IMR-90 (cell line): Measurements from ENCODE around the gene AIP. TPM values are rescaled to one million over a fixed set of nuclear protein-coding genes. Genes with fewer than 3 reads are reported as not detected.

Experiments
- ATAC-seq: fragments of 200-7000 bp; cut with Tn5 transposase; 2 replicates; pipeline ENCODE4 v1.9.1; 2020; ENCODE audit warnings: low read depth, mild to moderate bottlenecking, moderate library complexity
- BruUV-seq: library from RNA; stranded (reverse); fragments of 400-500 nt; replicated peaks from 2 replicates; lab custom pipeline; 2021; lab: Mats Ljungman, UMichigan
- CTCF ChIA-PET: fragments of 300-600 bp; formaldehyde crosslinking; extraction: SDS; loops from one replicate; lab custom pipeline; 2021; ENCODE audit warnings: antibody characterized with exemption; lab: Yijun Ruan, JAX
- POLR2A ChIA-PET: fragments of 300-600 bp; sonication (Branson Sonifier 250); formaldehyde crosslinking; loops from one replicate; lab custom pipeline; 2022; ENCODE audit warnings: antibody characterized with exemption; ENCODE audit not compliant: unreplicated experiment; lab: Charles Lee
- DNase-seq: peaks from one replicate; pipeline ENCODE4 v3.0.0; 2013
- H2AFZ ChIP-seq: replicated peaks from 2 replicates; pipeline ENCODE3; 2013; ENCODE audit warnings: low read length, mild to moderate bottlenecking; ENCODE audit not compliant: poor library complexity
- H2AK5ac ChIP-seq: 2 replicates; pipeline ENCODE4 v1.6.1; 2013; ENCODE audit warnings: low read depth, low read length, inconsistent platforms
- H2AK9ac ChIP-seq: replicated peaks from 2 replicates; pipeline ENCODE3; 2013; ENCODE audit warnings: mild to moderate bottlenecking, low read depth, low read length, moderate library complexity; ENCODE audit not compliant: poor library complexity
- H2BK120ac ChIP-seq: 2 replicates; pipeline ENCODE4 v1.6.1; 2013; ENCODE audit warnings: low read depth, low read length, inconsistent platforms
- H2BK15ac ChIP-seq: 3 replicates; pipeline ENCODE4 v1.6.1; 2013; ENCODE audit warnings: low read depth, low read length, inconsistent platforms
- H2BK20ac ChIP-seq: 2 replicates; pipeline ENCODE4 v1.6.1; 2013; ENCODE audit warnings: low read depth, mild to moderate bottlenecking, inconsistent platforms, low read length, moderate library complexity
- H2BK5ac ChIP-seq: 2 replicates; pipeline ENCODE4 v1.6.1; 2013; ENCODE audit warnings: mild to moderate bottlenecking, low read depth, low read length, inconsistent platforms; ENCODE audit not compliant: poor library complexity, severe bottlenecking
- H3K14ac ChIP-seq: replicated peaks from 2 replicates; pipeline ENCODE4 v1.6.1; 2013; ENCODE audit warnings: low read depth, low read length, inconsistent platforms
- H3K18ac ChIP-seq: 2 replicates; pipeline ENCODE4 v1.6.1; 2013; ENCODE audit warnings: low read depth, low read length, control low read depth
- H3K23ac ChIP-seq: 2 replicates; pipeline ENCODE4 v1.6.1; 2013; ENCODE audit warnings: low read depth, low read length, inconsistent platforms
- H3K27ac ChIP-seq: 2 replicates; pipeline ENCODE4 v1.5.1; 2013; ENCODE audit warnings: mild to moderate bottlenecking, control low read depth, low read length; ENCODE audit not compliant: insufficient read depth
- H3K27me3 ChIP-seq: 2 replicates; pipeline ENCODE4 v1.6.1; 2013; ENCODE audit warnings: low read length; ENCODE audit not compliant: control insufficient read depth, insufficient read depth
- H3K36me3 ChIP-seq: 2 replicates; pipeline ENCODE4 v1.6.1; 2013; ENCODE audit warnings: low read length, mixed read lengths; ENCODE audit not compliant: control insufficient read depth, insufficient read depth
- H3K4ac ChIP-seq: 2 replicates; pipeline ENCODE4 v1.6.1; 2013; ENCODE audit warnings: low read depth, low read length, inconsistent platforms
- H3K4me1 ChIP-seq: 2 replicates; pipeline ENCODE4 v1.6.1; 2013; ENCODE audit warnings: low read length, mixed read lengths; ENCODE audit not compliant: control insufficient read depth, insufficient read depth
- H3K4me2 ChIP-seq: 2 replicates; pipeline ENCODE4 v1.6.1; 2013; ENCODE audit warnings: low read depth, mild to moderate bottlenecking, control low read depth, low read length, moderate library complexity
- H3K4me3 ChIP-seq: 2 replicates; pipeline ENCODE4 v1.5.1; 2013; ENCODE audit warnings: low read depth, mild to moderate bottlenecking, control low read depth, low read length, moderate library complexity; ENCODE audit not compliant: insufficient read depth
- H3K56ac ChIP-seq: 2 replicates; pipeline ENCODE4 v1.6.1; 2013; ENCODE audit warnings: low read length, inconsistent platforms; ENCODE audit not compliant: insufficient read depth; ENCODE audit errors: extremely low read depth
- H3K79me1 ChIP-seq, 2 experiments: 2 replicates each; pipeline ENCODE4 v1.6.1; 2013; ENCODE audit warnings: low read length in 2 of 2, inconsistent platforms in 1 of 2, low read depth in 1 of 2
- H3K9ac ChIP-seq: 2 replicates; pipeline ENCODE4 v1.6.1; 2013; ENCODE audit warnings: low read depth, low read length, control low read depth
- H3K9me1 ChIP-seq: 2 replicates; pipeline ENCODE4 v1.6.1; 2013; ENCODE audit warnings: low read length, inconsistent platforms; ENCODE audit not compliant: insufficient read depth
- H3K9me3 ChIP-seq: 2 replicates; pipeline ENCODE4 v1.6.1; 2013; ENCODE audit warnings: low read length; ENCODE audit not compliant: control insufficient read depth, insufficient read depth
- H4K20me1 ChIP-seq: 2 replicates; pipeline ENCODE4 v1.6.1; 2013; ENCODE audit warnings: low read length, inconsistent platforms; ENCODE audit not compliant: insufficient read depth
- H4K5ac ChIP-seq: 2 replicates; pipeline ENCODE4 v1.6.1; 2013; ENCODE audit warnings: mild to moderate bottlenecking, low read depth, low read length, control low read depth
- H4K8ac ChIP-seq, 2 experiments: 2 replicates each; pipeline ENCODE4 v1.6.1; 2013; ENCODE audit warnings: low read depth in 2 of 2, low read length in 2 of 2, control low read depth in 1 of 2, inconsistent platforms in 1 of 2
- H4K91ac ChIP-seq: 2 replicates; pipeline ENCODE4 v1.6.1; 2013; ENCODE audit warnings: low read depth, low read length, inconsistent platforms; ENCODE audit not compliant: insufficient read depth
- BHLHE40 ChIP-seq: fragments of 150-350 bp; IDR thresholded peaks from 2 replicates; pipeline ENCODE4 v1.6.1; 2016; ENCODE audit warnings: mild to moderate bottlenecking, low read depth, low read length
- CEBPB ChIP-seq: IDR thresholded peaks from 2 replicates; pipeline ENCODE4 v1.6.1; 2012; ENCODE audit warnings: low read depth, low read length, improper control_type of control experiment
- CHD1 ChIP-seq: IDR thresholded peaks from 2 replicates; pipeline ENCODE4 v1.6.1; 2012; ENCODE audit warnings: low read depth, low read length, improper control_type of control experiment
- CTCF ChIP-seq: conservative IDR thresholded peaks from 2 replicates; pipeline ENCODE4 v1.5.1; 2012; ENCODE audit warnings: mild to moderate bottlenecking, low read depth, low read length, improper control_type of control experiment
- ELK1 ChIP-seq: fragments of 150-350 bp; IDR thresholded peaks from 2 replicates; pipeline ENCODE4 v1.6.1; 2016; ENCODE audit warnings: low read depth, mild to moderate bottlenecking, low read length, moderate library complexity, borderline replicate concordance
- FOS ChIP-seq: fragments of 150-350 bp; IDR thresholded peaks from 2 replicates; pipeline ENCODE4 v1.6.1; 2016; ENCODE audit warnings: low read depth, low read length
- MAFK ChIP-seq: IDR thresholded peaks from 2 replicates; pipeline ENCODE4 v1.6.1; 2012; ENCODE audit warnings: low read depth, low read length, improper control_type of control experiment
- MAZ ChIP-seq: IDR thresholded peaks from 2 replicates; pipeline ENCODE4 v1.6.1; 2012; ENCODE audit warnings: low read depth, mild to moderate bottlenecking, low read length, improper control_type of control experiment, moderate library complexity, borderline replicate concordance
- MXI1 ChIP-seq: IDR thresholded peaks from 2 replicates; pipeline ENCODE4 v1.6.1; 2012; ENCODE audit warnings: low read depth, mild to moderate bottlenecking, low read length, moderate library complexity, borderline replicate concordance
- NFE2L2 ChIP-seq: fragments of 150-350 bp; IDR thresholded peaks from 2 replicates; pipeline ENCODE4 v1.6.1; 2016; ENCODE audit warnings: low read depth, mild to moderate bottlenecking, low read length
- POLR2A ChIP-seq: IDR thresholded peaks from 2 replicates; pipeline ENCODE4 v1.6.1; 2012; ENCODE audit warnings: mild to moderate bottlenecking, low read depth, low read length
- RAD21 ChIP-seq: IDR thresholded peaks from 2 replicates; pipeline ENCODE4 v1.6.1; 2012; ENCODE audit warnings: low read length, improper control_type of control experiment
- RCOR1 ChIP-seq: IDR thresholded peaks from 2 replicates; pipeline ENCODE4 v1.6.1; 2012; ENCODE audit warnings: mild to moderate bottlenecking, low read length, improper control_type of control experiment; ENCODE audit not compliant: insufficient replicate concordance
- RFX5 ChIP-seq: IDR thresholded peaks from 2 replicates; pipeline ENCODE4 v1.8.0; 2012; ENCODE audit warnings: low read depth, mild to moderate bottlenecking, low read length, moderate library complexity
- SMC3 ChIP-seq: fragments of 150-350 bp; IDR thresholded peaks from 2 replicates; pipeline ENCODE4 v1.6.1; 2016; ENCODE audit warnings: low read depth, mild to moderate bottlenecking, antibody characterized with exemption, low read length, moderate library complexity
- USF2 ChIP-seq: fragments of 150-350 bp; IDR thresholded peaks from 2 replicates; pipeline ENCODE4 v1.6.1; 2017; ENCODE audit warnings: mild to moderate bottlenecking, antibody characterized with exemption, low read length, low read depth
- WGBS, 2 experiments: methylation state at CpG; one replicate each; pipeline versions ENCODE4 v1.1.5 to v1.1.7; 2013; ENCODE audit warnings: missing lambda C conversion rate in 2 of 2; ENCODE audit not compliant: insufficient read length in 1 of 2; ENCODE audit errors: extremely low coverage in 2 of 2; 5-methylcytosine and 5-hydroxymethylcytosine counted together
- dilution Hi-C: fragments of 300-500 bp; cut with HindIII; formaldehyde crosslinking; loops from one replicate; pipeline ENCODE4 v1.14.3; 2018; ENCODE audit warnings: low sequenced_read_pairs; ENCODE audit not compliant: unreplicated experiment
- in situ Hi-C: fragments of 300-500 bp; cut with MboI; formaldehyde crosslinking; loops from 3 replicates; pipeline ENCODE4 v1.14.3; 2019; ENCODE audit warnings: low sequenced_read_pairs, inconsistent platforms, mixed read lengths
- intact Hi-C: fragments of 100-400 bp; cut with micrococcal nuclease; formaldehyde crosslinking; loops from 2 replicates; pipeline ENCODE4 v1.10.0; 2022
- polyA plus RNA-seq, 3 experiments: library from polyadenylated mRNA; depleted of rRNA; stranded (reverse); fragments of >200 nt; gene quantifications; 2 replicates each; pipeline ENCODE4 v1.2.3, GENCODE V29; 2012; ENCODE audit warnings: low replicate concordance in 1 of 3
- total RNA-seq: library from RNA; depleted of rRNA; stranded (reverse); fragments of >200 nt; gene quantifications from 2 replicates; pipeline ENCODE4 v1.2.3, GENCODE V29; 2012

Gene AIP
- total and polyA plus RNA-seq, 2 of the 4 experiments (the other 2 are of a cell fraction) = 95.5 to 122 TPM

GRCh38 chr11:67489203-67489884 is 6.5 kb downstream of the AIP start:
- H2BK15ac ChIP-seq = no peak overlapping the region
- H3K56ac ChIP-seq = no peak overlapping the region
- no peak overlapping the region for H2AK9ac ChIP-seq
- no peaks in the 10 kb centered on the region; the same call in none of the 2 replicates for H4K20me1 ChIP-seq
- ChIA-PET CTCF (no interaction called here), POLR2A (no interaction called here)
- BruUV-seq = no TSS peak
- no peak overlapping the region for H2BK5ac ChIP-seq
- no peak overlapping the region for H2AFZ ChIP-seq
- peaks cover 46% of the 10 kb centered on the region for H3K36me3 ChIP-seq
- no peak overlapping the region for H3K23ac ChIP-seq
- ATAC-seq (no peak), DNase-seq (no peak)
- H3K4ac ChIP-seq = no peak overlapping the region
- no peak overlapping the region for H2BK120ac ChIP-seq
- intact Hi-C loops (no loop called here), dilution Hi-C loops (no loop called here), in situ Hi-C loops (no loop called here)
- H3K4me3 ChIP-seq = no peak overlapping the region
- TF ChIP-seq CTCF (no peak), MXI1 (no peak), MAZ (no peak), USF2 (no peak), CHD1 (no peak), SMC3 (no peak), CEBPB (no peak), BHLHE40 (no peak), POLR2A (no peak), MAFK (no peak), ELK1 (no peak), FOS (no peak), RCOR1 (no peak), RAD21 (no peak), NFE2L2 (no peak), RFX5 (no peak)
- H3K27me3 ChIP-seq = no peaks in the 10 kb centered on the region
- no peak overlapping the region for H3K27ac ChIP-seq
- no peaks in the 10 kb centered on the region for H3K9me3 ChIP-seq
- H3K14ac ChIP-seq = no peak overlapping the region
- H3K4me2 ChIP-seq = no peak overlapping the region
- peaks cover 16% of the 10 kb centered on the region for H3K9me1 ChIP-seq
- no peak overlapping the region for H3K9ac ChIP-seq
- peaks cover 11 to 23% of the 10 kb centered on the region in 2 experiments for H3K79me1 ChIP-seq
- H2AK5ac ChIP-seq = no peak overlapping the region
- 92% methylated on average over 6 of the region's 25 CpGs; no CpG with 5 or more reads in 1 of the 2 experiments for WGBS, 2 experiments
- no peak overlapping the region for H4K91ac ChIP-seq
- H3K18ac ChIP-seq = no peak overlapping the region
- H2BK20ac ChIP-seq = no peak overlapping the region
- H4K5ac ChIP-seq = no peak overlapping the region
- no peaks in the 10 kb centered on the region for H3K4me1 ChIP-seq
- H4K8ac ChIP-seq = no peak overlapping the region
